HG03571 (cell line): ENCODE measurements around the gene TRMT11.
A peak's percentile ranks its signal among the peaks of the same experiment; 100 is the strongest.
"Not testable (repeated sequence)": the region's sequence is repeated elsewhere in the genome, so short reads cannot be mapped to it uniquely, and the experiment has no call there.

Experiments
- ATAC-seq: cut with Tn5 transposase; IDR thresholded peaks from one replicate; pipeline ENCODE4 v1.9.1; 2021; ENCODE audit not compliant: unreplicated experiment

Gene TRMT11

GRCh38 chr6:125986301-125987025, at the start of gene TRMT11:
Gene TRMT11 (plus strand): TSS chr6:125986540. CDS start chr6:125986551, 11 bp downstream.
- peak; percentile 97 for ATAC-seq

GRCh38 chr6:125939026-125939425, 47.3 kb upstream of the TRMT11 start:
- no peak for ATAC-seq

GRCh38 chr6:125939791-125940190, 46.5 kb upstream of the TRMT11 start:
- ATAC-seq = no peak

GRCh38 chr6:125940247-125941041, 45.9 kb upstream of the TRMT11 start:
- ATAC-seq = no peak

- no peak for ATAC-seq
These were observed 43.4 kb upstream of the TRMT11 start for GRCh38 chr6:125942672-125943527.

GRCh38 chr6:125943528-125944433, 42.6 kb upstream of the TRMT11 start:
- no peak for ATAC-seq

- ATAC-seq = no peak
These were observed 41.9 kb upstream of the TRMT11 start for GRCh38 chr6:125944434-125944816.

- ATAC-seq = no peak
These were observed 41.4 kb upstream of the TRMT11 start for GRCh38 chr6:125944896-125945295.

GRCh38 chr6:125945378-125946141, 40.8 kb upstream of the TRMT11 start:
- ATAC-seq = no peak

- ATAC-seq = no peak
These were observed 38.7 kb upstream of the TRMT11 start for GRCh38 chr6:125947615-125948014.

- ATAC-seq = no peak
These were observed 37.9 kb upstream of the TRMT11 start for GRCh38 chr6:125948455-125948854.

- ATAC-seq = no peak
These were observed 37.3 kb upstream of the TRMT11 start for GRCh38 chr6:125949069-125949468.

GRCh38 chr6:125950293-125950692, 36.0 kb upstream of the TRMT11 start:
- ATAC-seq = no peak

- ATAC-seq = not testable (repeated sequence)
These were observed 35.6 kb upstream of the TRMT11 start for GRCh38 chr6:125950716-125951115.

- ATAC-seq = no peak
These were observed 35.0 kb upstream of the TRMT11 start for GRCh38 chr6:125951323-125951722.

- no peak for ATAC-seq
These were observed 33.4 kb upstream of the TRMT11 start for GRCh38 chr6:125952764-125953501.

GRCh38 chr6:125953502-125953875, 32.9 kb upstream of the TRMT11 start:
- ATAC-seq = no peak

GRCh38 chr6:125954735-125955339, 31.5 kb upstream of the TRMT11 start:
- no peak for ATAC-seq

- ATAC-seq = no peak
These were observed 30.4 kb upstream of the TRMT11 start for GRCh38 chr6:125955973-125956372.
